ENCODE data around the gene MYB.
"Not testable (repeated sequence)": the region's sequence is repeated elsewhere in the genome, so short reads cannot be mapped to it uniquely, and the experiment has no call there.

The MYB gene

DNA sequence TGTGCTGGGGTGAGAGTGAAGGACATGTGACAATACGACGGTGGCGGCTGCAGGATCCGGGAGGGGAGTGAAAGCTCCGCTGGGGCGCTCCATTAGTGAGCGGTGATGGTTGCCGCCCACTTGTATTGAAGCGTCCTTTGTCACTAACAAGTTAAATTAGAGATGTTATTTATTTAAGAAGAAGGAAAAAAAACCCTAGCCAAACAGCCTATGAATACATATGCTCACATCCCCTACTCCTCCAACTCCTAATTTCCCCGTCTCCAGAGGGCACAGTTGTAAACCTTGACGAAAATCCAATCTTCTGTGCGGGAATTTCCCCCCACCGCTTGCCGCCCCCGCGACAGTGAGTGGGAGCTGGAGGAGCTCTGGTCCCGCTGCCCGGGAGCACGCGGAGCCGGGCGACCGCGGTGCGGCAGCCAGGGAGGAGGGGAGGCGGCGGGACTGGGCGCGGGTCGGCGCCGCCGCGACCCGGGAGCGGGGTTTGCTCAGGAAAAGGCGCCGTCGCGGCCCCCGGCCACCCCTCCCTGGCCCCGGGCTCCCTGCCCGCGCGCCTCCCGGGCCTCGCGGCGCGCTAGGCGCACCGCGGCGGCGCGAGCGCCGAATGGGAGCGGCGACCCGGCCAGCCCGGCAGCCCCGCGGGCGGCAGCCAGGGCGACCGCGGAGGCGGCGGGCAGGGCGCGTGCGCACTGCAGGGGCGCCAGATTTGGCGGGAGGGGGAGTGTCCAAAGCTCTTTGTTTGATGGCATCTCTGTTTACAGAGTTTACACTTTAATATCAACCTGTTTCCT is at the start of gene MYB:
TSS of gene MYB (plus strand) at position 767 of the 791 bp plus-strand sequence. CDS start 206 bp downstream, outside the sequence.
- no peak for DNase-seq (ENCODE audit: low read depth, low spot score)

DNA sequence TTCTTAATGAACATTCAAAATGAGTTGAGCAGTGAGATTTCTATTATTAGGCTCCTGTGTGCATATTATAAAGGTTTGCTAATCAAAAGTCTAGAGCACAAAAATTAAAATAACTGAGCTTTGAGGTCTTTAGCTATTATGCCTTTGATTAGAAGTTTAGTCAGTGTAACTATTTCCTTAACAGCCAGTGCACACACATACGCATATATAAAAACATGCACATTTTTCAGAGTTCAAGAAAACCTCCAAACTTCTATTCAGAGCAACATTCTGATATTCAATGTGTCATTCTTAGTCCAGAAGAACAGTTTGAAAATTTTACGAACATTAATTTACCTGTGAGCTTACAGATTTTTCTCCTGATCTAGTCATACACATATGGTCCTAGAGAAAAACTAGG is 48.3 kb upstream of the MYB start:
- no peak for DNase-seq (ENCODE audit: low read depth, low spot score)

DNA sequence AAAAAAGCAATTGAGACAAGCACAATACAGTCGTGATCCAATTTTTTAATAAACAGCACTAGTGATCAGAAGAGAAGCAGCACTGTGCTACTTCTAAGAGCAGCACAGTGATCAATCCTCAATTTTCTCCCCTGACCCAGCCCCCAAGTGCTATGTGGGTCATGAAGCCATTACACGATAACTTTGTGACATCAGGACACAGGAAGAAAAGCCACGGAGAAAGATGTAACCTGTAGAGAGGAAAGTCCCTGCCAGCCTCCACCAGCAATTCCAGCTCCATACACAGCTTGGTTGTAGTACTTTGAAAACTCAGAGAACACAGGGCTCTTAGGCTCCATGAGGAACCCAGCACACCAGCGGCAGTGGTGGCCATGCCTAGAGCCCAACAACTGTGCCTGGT is 45.3 kb upstream of the MYB start:
- no peak for DNase-seq (ENCODE audit: low read depth, low spot score)

DNA sequence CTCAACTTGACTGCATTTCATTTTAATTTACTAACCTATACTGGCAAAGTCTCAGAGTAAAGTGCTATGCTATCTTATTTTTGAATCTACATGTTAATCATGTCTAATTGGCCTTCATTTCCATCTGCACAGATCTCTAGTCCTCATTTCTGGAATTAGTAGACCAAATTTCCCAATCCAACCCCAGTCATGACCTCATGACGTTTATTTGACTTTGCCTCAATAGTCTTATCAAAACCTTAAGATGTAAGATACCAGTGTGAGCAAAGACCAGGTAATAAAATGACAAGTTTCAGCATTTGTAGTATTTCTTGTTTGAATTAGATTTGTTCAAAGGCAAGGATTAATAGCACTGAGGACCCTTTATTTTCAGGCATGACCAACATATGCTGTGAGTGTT is 43.3 kb upstream of the MYB start:
- no peak for DNase-seq (ENCODE audit: low read depth, low spot score)

DNA sequence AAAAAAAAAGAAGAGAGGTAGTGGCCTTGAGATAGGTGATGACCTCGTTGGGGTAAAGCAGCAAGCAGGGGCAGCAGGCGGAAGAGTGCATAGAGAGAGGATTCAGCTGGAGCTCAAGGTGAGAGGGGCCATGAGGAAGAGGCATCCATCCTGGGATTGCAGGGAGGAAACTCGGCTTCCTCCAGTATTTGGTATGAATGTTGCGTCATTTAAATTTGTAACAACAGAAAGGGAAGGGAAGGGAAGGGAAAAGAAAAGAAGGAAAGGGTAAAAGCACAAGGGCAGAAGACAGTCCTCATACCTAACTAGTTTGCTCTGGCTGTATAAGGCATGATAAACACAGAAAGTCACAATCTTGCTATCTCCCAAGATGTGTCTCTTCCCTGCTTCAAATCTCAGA is 39.9 kb upstream of the MYB start:
- no peak for DNase-seq (ENCODE audit: low read depth, low spot score)

DNA sequence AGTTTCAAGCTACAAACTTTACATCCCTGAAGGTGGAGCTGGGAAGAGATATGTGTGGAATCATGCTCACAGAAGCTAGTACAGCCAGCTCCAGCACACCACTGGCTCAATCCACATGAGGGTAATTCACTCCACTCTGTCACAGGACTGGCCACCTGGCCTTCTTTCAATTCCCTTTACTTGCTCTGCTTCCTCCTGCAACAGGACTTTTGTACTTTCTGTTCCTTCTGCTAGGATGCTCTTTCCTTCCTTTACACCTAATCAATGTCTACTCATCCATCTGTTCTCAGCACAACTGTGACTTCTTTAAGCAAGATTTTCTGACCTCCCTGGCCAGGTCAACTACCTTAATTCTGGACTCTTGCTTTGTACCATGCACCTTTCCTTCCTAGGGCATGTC is 39.4 kb upstream of the MYB start:
- DNase-seq (ENCODE audit: low read depth, low spot score) = no peak

DNA sequence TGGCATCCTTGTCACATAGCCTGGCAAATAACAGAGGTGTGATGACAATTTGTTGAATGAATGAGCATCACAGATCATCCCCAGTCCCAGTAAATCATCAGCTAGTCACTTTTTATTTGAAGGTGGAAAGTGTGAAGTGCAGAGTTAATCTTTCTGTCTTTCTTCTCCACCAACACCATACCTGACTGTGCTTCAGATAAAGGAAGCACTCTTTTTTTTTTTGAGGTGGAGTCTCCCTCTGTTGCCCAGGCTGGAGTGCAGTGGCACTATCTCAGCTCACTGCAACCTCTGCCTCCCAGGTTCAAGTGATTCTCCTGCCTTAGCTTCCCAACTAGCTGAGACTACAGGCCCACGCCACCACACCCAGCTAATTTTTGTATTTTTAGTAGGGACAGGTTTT is 38.9 kb upstream of the MYB start:
- not testable (repeated sequence) for DNase-seq (ENCODE audit: low read depth, low spot score)

DNA sequence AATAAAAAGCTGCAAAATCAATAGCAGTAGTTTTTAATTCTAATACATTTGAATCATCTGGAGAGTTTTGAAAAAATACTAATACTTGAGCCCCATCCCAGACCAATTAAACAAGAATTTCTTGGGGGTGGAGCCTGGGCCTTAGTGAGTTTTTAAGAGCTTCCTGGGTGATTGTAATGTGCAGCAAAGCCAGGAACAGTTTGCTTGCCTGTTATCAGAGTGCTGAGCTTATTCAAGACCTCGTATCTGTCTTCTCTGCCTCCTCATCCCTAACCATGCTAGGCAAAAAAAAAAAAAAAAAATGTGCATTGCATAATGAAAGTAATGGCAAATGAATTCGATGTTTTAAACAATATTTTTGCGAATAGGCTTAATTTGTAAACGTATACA is 36.4 kb upstream of the MYB start:
- no peak for DNase-seq (ENCODE audit: low read depth, low spot score)

DNA sequence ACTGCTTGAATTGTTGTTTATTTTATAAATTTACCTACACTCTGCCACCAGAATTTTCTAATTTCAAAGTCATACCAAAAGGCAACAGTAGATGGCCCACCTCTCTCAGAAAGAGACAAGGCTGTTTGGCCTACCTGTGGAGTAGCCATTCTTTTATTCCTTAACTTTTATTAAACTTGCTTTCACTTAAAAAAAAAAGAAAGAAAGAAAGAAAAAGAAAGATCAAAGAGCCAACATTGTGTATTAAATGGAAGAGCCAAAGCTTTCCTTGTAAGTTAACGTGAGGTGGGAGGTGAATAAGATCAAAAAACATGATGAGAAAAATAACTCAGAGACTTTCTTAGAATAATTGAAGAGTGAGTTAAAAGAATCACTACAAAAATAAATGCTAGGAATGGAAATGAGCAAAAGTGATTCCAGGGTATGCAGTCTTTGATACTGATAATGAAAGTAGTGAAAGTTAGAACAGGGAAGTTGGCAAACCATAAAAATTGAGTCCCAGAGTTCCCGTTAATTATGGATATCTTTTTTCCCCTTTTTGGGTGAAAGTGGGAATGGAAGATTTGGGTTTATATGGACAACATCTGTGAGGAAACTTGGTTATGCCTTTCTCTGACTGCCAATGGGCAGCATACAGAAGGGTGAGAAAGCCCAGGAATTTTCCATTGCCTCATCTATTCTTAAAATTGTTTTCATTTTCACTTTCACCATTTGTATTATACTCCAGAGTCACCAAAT is 35.9 kb upstream of the MYB start:
- no peak for DNase-seq (ENCODE audit: low read depth, low spot score)

DNA sequence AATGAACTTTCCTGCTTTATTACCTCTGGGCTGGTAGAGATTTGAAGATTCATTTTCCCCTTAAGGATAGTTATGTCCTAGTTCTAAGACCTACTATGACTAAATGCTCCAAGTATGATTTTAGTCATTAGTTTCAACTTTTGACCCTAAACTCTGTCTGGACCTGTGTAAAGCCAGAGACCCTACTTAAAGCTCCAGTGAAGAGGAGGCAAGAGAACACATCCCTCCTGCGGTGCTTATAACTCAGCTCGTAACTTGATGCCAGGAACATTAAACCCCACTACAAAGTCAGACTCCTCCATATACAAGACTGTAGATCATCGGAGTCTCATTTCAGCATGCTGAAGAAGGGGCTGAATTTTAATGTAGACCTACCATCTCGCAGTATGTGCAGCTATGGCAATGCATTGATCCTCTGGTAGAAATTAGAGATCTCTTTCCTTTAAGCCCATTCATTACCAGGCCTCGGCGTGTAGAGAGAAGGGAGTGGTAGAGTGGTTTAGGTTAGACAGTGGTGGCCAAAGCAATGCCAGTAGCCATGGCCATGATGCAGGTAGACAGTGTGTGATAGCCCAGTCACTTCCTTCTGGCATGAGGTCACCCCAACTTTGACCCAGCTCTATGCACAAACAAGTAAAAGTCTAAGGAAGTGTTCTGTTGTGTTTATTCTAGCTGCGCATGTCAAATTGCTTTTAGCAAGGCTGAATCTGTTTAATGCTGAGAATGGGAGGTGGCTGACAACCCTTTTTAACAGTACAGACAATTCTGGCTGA is 34.8 kb upstream of the MYB start:
- no peak for DNase-seq (ENCODE audit: low read depth, low spot score)

DNA sequence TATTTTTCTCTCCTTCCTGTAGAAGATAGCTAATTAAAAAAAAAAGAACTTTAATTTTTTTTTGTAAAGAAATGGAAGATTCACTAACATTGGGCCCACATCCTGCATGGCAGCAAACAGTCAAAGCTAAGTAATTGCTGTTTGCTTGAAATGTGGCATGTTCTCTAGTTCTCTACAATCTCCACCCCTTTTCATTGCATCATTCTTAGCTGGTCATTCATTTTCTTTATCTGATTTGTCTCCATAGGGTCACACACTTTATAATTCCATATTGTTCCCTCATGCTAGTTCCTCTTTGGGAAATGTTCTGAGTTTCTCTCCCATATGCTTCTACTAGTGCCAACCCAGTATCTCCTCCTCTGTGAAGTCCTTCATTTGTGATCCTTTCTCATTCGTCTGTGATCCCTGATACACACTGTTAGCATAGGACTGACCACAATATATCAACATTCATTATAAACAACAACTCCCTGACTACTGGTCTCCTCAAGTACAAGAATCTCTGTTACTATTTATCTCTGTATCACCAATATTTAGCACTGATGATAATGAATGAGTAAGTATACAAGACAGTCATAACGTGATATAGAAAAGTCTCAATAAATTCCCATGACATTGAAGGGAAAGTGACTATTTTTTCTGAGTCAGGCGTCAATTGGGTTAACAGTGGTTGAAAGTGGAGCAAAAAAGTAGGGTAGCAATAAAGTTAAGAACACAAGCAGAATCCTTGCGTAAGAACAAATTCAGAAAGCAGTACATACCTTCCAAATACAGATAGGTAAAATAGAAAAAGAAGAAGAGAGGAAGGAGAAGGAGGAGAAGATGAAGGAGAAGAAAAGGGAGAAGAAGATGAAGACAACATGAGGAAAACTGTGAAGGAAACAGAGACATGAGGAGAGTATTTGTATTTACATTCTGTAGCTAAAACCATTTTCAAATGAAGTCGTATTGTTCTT is 33.2 kb upstream of the MYB start:
- DNase-seq (ENCODE audit: low read depth, low spot score) = no peak

DNA sequence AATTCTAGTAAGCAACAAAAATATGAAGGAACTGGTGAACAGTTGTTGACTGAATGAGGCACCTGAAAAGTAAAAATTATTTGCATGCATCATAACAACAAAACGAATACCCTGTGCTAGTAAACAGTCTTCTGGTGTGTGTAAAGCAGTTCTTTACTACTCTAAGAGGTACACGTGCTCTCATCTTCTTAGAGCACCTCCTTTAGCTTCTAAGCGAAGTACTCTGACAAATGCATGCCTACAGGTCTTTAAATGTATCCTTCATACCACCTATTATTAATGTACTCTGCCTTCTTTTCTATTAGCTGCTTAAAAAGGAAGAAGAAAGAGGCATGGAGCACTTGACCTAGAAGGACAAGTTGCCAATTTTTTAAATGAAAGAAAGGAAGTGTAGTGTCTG is 32.2 kb upstream of the MYB start:
- DNase-seq (ENCODE audit: low read depth, low spot score) = no peak

DNA sequence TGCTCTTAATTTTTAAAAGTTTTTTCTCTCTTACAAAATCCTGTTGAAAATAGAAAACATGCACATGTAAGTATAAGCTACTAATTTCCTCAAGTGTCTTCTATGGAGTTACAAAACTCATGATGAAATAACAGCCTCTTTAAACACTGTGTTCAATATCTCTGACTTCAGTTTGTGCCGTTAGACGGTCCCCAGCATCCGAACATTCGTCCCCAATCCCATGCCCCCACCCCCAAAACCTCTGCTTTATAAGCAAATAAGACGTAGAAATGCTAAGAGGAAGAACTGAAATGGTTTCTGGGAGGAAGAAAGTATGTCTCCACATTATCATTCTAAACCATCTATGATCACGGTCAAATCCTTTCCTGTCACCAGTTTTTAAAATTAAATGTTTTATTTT is 31.7 kb upstream of the MYB start:
- no peak for DNase-seq (ENCODE audit: low read depth, low spot score)

DNA sequence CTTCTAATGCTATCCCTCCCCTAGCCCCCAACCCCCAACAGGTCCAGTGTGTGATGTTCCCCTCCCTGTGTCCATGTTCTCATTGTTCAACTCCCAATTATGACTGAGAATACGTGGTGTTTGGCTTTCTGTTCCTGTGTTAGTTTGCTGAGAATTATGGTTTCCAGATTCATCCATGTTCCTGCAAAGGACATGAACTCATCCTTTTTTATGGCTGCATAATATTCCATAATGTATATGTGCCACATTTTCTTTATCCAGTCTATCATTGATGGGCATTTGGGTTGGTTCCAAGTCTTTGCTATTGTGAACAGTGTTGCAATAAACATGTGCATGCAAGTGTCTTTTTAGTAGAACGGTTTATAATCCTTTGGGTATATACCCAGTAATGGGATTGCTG is 30.6 kb upstream of the MYB start:
- not testable (repeated sequence) for DNase-seq (ENCODE audit: low read depth, low spot score)

DNA sequence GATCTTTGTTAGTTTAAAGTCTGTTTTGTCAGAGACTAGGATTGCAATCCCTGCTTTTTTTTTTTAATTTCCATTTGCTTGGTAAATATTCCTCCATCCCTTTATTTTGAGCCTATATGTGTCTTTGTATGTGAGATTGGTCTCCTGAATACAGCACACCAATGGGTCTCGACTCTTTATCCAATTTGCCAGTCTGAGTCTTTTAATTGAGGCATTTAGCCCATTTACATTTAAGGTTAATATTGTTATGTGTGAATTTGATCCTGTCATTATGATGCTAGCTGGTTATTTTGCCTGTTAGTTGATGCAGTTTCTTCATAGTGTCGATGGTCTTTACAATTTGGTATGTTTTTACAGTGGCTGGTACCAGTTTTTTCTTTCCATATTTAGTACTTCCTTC is 27.0 kb upstream of the MYB start:
- DNase-seq (ENCODE audit: low read depth, low spot score) = not testable (repeated sequence)

DNA sequence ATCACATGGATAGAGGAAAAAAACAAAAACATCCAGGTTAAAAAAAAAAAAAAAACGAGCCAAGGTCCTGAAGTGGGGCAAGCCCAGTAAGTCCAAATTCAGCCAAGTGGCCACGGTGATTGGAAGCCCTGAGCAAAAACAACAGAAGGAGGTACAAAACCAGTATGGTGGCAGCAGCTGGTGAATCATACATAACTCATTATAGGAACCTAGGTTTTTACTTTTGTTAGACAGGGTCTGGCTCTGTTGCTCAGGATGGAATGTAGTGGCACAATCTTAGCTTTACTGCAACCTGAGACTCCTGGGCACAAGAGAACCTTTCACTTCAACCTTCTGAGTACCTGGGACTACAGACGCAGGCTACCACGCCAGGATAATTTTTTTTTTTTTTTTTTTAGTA is 22.7 kb upstream of the MYB start:
- DNase-seq (ENCODE audit: low read depth, low spot score) = no peak

DNA sequence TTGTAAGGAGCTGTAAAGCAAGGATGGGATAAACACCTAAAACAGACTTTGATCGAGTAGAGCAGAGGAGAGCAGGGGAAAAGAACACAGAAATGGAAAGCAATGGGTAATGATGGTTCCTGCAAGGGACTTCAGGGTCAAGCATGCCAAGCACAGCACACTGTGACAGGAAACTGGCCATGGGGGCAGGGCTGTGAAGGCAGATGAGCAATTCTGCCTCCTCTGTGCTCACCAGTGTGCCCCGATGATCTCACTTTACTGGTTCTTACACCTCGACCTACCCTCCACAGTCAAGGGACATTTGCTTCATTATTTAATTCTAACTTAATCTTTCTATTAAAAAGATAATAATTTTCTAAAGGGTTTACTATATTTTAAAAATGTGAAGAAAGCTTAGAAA is 21.6 kb upstream of the MYB start:
- no peak for DNase-seq (ENCODE audit: low read depth, low spot score)

DNA sequence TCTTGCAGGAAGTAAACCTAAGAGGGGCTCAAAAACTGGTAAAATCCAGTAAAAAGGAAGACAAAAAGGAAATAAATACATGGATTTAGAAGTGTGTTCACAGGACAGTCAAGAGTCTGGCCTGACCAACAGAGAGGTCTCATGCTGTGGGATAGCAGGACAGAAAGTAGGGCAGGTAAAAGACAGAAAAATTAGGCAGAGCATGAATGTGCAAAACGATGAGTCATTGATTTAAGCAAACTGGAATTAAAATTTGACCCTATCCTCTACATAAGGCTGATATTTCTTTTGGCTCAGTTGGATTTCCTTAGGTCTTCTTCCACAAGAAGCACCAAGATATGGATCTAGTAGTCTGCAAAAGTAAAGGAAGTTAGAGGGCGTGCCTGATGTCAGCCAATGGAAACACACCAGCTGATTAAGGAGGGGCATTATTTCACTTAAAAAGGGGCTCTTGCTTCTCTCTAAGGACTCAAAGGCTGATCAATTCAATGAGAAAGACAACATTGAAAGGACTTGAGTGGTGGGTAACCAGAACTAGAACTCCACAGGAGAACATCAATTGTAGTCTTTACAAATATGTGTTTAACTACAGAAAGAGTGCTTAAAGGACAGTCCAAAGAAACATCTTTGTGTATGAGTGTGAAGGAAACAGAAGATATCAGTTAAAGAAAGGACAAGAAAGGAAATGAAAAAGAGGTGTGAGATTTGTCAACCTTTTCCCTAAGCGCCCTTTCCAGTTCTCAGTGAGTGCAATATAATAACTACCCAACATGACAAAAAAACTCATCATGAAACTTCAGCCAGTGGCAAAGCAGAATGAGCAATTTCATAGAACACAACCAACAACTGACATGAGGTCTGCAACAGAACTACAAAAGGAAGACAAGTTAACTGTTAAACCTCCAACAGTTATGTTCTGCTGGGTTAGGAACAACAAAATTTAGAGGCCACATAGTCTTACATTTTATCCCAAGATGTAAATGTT is 19.4 kb upstream of the MYB start:
- DNase-seq (ENCODE audit: low read depth, low spot score) = no peak

DNA sequence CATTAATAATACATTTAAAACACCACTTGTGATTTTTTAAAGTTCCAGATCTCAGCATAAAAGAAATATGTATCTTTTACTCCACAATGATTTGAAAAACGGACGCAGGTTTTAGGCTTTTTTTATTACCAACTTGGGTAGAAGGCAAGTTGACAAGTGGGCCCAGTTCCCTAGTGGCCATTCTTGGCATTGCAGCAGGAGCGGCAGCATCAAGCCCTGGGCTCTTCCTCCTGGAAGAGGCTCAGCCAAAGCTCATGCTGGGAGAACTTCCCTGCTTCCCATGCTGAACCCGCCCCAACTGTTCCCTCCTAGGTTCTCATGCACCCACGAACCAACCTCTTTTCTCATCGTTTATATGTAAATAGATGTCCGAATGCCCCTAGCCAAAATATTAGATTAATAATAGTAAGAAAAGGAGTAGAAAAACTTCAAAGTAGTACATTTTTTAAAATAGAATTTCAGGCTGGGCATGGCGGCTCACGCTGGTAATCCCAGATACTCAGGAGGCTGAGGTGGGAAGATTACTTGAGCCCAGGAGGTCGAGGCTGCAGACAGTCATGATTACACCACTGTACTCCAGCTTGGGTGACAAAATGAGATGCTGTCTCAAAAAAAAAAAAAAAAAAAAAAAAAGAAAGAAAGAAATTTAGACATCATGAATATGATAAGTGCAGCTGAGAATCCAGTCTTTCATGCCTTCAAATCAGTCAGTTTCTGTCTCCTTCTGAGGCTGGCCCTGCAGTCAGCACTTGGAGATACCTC is 18.2 kb upstream of the MYB start:
- DNase-seq (ENCODE audit: low read depth, low spot score) = no peak

DNA sequence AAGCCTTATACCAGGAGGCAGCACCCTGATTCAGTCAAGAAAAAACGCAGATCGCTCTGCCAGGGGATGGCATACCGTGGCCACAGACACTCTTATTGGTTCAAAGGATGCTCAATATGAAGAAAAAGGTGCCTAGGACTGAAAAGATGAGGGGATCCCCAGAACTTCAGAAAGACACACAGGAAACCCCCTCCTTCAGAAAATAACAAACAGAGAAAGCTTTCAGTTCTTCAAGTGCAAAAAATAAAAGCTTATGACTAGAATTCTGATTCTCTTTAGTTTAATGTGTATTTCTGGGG is 17.7 kb upstream of the MYB start:
- no peak for DNase-seq (ENCODE audit: low read depth, low spot score)
